ENCODE data around the gene TMEM125. TPM values are rescaled to one million over a fixed set of nuclear protein-coding genes. Genes with fewer than 3 reads are reported as not detected.

Gene TMEM125
- total and polyA plus RNA-seq, 10 of the 15 experiments (the other 5 are each of a cell fraction or from before 2014, with no cell fraction given): 0.28 TPM; not detected in 9

DNA sequence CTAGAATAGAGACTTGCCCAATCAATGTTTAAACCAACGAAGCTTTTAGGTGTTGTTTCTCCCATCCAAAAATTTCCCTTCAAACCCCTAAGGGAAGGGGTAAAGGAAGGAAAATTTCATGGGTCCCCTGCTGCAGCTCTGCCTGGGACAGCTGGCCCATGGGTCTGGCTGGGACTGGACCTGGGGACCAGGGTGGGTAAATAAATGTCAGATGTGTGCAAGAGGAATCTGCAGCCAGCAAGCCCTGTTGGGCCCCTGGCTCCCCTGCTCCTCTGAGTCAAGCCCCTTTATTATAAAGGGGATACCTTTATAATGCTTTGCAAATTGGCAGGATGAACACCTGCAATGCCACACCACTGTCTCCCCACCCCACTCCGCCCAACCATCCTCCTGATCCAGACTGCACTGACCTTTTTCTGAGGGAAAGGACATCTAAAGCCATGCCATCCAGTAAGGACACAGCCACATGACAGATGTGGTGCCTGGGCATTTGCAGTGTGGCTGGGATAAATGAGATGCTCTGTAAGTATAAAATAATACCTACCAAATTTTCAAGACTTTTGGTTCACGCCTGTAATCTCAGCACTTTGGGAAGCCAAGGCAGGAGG is 1.9 kb upstream of the TMEM125 start:
- Histone ChIP-seq H3K9me3 (replicated peaks; ENCODE audit: control insufficient read depth, insufficient read depth, low read length) (no peaks in the 10 kb centered on the region), H4K20me1 (ENCODE audit: control insufficient read depth, insufficient read depth) (no peaks in the 10 kb centered on the region), H3K27me3 (replicated peaks in 1 of 2; ENCODE audit: control insufficient read depth in 2 of 2, insufficient read depth in 2 of 2, low read length in 1 of 2) (no peaks in the 10 kb centered on the region), H2AFZ (ENCODE audit: control insufficient read depth, low read depth, low read length) (no peak overlapping the region), H3K27ac (ENCODE audit: control insufficient read depth, insufficient read depth) (no peak overlapping the region), H3K4me3 (no peak overlapping the region), H3K4me2 (ENCODE audit: control insufficient read depth, insufficient read depth) (no peak overlapping the region), H3K79me2 (ENCODE audit: control insufficient read depth, insufficient read depth, low read length) (no peaks in the 10 kb centered on the region), H3K4me1 (ENCODE audit: control insufficient read depth, insufficient read depth, low read length) (no peaks in the 10 kb centered on the region), H3K9ac (ENCODE audit: control insufficient read depth, insufficient read depth, low read length) (no peak overlapping the region), H3K36me3 (ENCODE audit: control insufficient read depth in 2 of 2, insufficient read depth in 2 of 2, low read length in 1 of 2) (no peaks in the 10 kb centered on the region)
- in situ Hi-C loops (cut with MboI) (no loop called here), intact Hi-C loops (cut with micrococcal nuclease; ENCODE audit: unreplicated experiment) (no loop called here)
- no peak for DNase-seq (ENCODE audit: low read depth, low spot score)
- no TSS peak for BruUV-seq (replicated peaks)
- POLR2A ChIA-PET: no interaction called here
- 16% methylated on average over 3 of the region's 3 CpGs for WGBS (ENCODE audit: insufficient coverage, insufficient replicate concordance, low lambda C conversion rate, missing lambda C conversion rate)
- RAD21 ChIA-PET (ENCODE audit: unreplicated experiment): no interaction called here
- SMC1A ChIA-PET (ENCODE audit: uncharacterized antibody, unreplicated experiment): interaction anchor here (0.7 to 1.0 kb wide), 2 partner anchors 34 to 121 kb away, joined by 3 read pairs; partner anchors contain the start of gene MED8
- CTCF ChIA-PET: interaction anchor here (1.1 kb wide), 1 partner anchor 9 kb away, joined by 3 read pairs; no protein-coding TSS in a partner anchor
- FAIRE-seq: no peak
- no peak for ATAC-seq
- no peak for TF ChIP-seq TARDBP (IDR thresholded peaks at IDR 0.05; ENCODE audit: borderline replicate concordance)
- TF ChIP-seq TCF3 (IDR thresholded peaks at IDR 0.05; ENCODE audit: borderline replicate concordance, insufficient read depth, low read depth, low read length): no peak
- TF ChIP-seq, protein P1, sequence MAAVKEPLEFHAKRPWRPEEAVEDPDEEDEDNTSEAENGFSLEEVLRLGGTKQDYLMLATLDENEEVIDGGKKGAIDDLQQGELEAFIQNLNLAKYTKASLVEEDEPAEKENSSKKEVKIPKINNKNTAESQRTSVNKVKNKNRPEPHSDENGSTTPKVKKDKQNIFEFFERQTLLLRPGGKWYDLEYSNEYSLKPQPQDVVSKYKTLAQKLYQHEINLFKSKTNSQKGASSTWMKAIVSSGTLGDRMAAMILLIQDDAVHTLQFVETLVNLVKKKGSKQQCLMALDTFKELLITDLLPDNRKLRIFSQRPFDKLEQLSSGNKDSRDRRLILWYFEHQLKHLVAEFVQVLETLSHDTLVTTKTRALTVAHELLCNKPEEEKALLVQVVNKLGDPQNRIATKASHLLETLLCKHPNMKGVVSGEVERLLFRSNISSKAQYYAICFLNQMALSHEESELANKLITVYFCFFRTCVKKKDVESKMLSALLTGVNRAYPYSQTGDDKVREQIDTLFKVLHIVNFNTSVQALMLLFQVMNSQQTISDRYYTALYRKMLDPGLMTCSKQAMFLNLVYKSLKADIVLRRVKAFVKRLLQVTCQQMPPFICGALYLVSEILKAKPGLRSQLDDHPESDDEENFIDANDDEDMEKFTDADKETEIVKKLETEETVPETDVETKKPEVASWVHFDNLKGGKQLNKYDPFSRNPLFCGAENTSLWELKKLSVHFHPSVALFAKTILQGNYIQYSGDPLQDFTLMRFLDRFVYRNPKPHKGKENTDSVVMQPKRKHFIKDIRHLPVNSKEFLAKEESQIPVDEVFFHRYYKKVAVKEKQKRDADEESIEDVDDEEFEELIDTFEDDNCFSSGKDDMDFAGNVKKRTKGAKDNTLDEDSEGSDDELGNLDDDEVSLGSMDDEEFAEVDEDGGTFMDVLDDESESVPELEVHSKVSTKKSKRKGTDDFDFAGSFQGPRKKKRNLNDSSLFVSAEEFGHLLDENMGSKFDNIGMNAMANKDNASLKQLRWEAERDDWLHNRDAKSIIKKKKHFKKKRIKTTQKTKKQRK (IDR thresholded peaks at IDR 0.05; ENCODE audit: low read depth, low read length): no peak
- TF ChIP-seq SIX5 (IDR thresholded peaks at IDR 0.05; ENCODE audit: low read depth, low read length, severe bottlenecking): no peak
- TF ChIP-seq ETV6 (conservative IDR thresholded peaks at IDR 0.05 in 1 of 2, IDR thresholded peaks at IDR 0.05 in 1 of 2; ENCODE audit: borderline replicate concordance in 1 of 2, low read depth in 1 of 2): no peak
- TF ChIP-seq CREB1 (IDR thresholded peaks at IDR 0.05; ENCODE audit: low read depth): no peak
- no peak for TF ChIP-seq CHD4 (IDR thresholded peaks at IDR 0.05)
- no peak for TF ChIP-seq E2F4 (IDR thresholded peaks at IDR 0.05; ENCODE audit: low read depth, low read length)
- no peak for TF ChIP-seq GABPA (IDR thresholded peaks at IDR 0.05; ENCODE audit: low read depth)
- TF ChIP-seq, protein P2, sequence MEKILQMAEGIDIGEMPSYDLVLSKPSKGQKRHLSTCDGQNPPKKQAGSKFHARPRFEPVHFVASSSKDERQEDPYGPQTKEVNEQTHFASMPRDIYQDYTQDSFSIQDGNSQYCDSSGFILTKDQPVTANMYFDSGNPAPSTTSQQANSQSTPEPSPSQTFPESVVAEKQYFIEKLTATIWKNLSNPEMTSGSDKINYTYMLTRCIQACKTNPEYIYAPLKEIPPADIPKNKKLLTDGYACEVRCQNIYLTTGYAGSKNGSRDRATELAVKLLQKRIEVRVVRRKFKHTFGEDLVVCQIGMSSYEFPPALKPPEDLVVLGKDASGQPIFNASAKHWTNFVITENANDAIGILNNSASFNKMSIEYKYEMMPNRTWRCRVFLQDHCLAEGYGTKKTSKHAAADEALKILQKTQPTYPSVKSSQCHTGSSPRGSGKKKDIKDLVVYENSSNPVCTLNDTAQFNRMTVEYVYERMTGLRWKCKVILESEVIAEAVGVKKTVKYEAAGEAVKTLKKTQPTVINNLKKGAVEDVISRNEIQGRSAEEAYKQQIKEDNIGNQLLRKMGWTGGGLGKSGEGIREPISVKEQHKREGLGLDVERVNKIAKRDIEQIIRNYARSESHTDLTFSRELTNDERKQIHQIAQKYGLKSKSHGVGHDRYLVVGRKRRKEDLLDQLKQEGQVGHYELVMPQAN (conservative IDR thresholded peaks at IDR 0.05): no peak
- no peak for TF ChIP-seq GATAD2B (conservative IDR thresholded peaks at IDR 0.05; ENCODE audit: low read depth)
- no peak for TF ChIP-seq ZNF687 (IDR thresholded peaks at IDR 0.05)
- no peak for TF ChIP-seq NFYB (IDR thresholded peaks at IDR 0.05; ENCODE audit: insufficient read depth, low read depth, low read length)

Measured in GM12878 (cell line).